Activated CD8-positive, alpha-beta memory T cell treated with anti-CD3 and anti-CD28 coated beads, Interleukin-2, amount 50 U/mL, for 4 hours (primary cell): Measurements from ENCODE around the gene PAWR.
"Not testable (repeated sequence)": the region's sequence is repeated elsewhere in the genome, so short reads cannot be mapped to it uniquely, and the experiment has no call there.

ENCODE experiments used
- DNase-seq: peaks from one replicate; pipeline ENCODE4 v3.0.0-alpha.2; 2020

The PAWR gene

GRCh38 chr12:79645235-79645630 is 45.5 kb downstream of the PAWR start:
- no peak for DNase-seq

DNA sequence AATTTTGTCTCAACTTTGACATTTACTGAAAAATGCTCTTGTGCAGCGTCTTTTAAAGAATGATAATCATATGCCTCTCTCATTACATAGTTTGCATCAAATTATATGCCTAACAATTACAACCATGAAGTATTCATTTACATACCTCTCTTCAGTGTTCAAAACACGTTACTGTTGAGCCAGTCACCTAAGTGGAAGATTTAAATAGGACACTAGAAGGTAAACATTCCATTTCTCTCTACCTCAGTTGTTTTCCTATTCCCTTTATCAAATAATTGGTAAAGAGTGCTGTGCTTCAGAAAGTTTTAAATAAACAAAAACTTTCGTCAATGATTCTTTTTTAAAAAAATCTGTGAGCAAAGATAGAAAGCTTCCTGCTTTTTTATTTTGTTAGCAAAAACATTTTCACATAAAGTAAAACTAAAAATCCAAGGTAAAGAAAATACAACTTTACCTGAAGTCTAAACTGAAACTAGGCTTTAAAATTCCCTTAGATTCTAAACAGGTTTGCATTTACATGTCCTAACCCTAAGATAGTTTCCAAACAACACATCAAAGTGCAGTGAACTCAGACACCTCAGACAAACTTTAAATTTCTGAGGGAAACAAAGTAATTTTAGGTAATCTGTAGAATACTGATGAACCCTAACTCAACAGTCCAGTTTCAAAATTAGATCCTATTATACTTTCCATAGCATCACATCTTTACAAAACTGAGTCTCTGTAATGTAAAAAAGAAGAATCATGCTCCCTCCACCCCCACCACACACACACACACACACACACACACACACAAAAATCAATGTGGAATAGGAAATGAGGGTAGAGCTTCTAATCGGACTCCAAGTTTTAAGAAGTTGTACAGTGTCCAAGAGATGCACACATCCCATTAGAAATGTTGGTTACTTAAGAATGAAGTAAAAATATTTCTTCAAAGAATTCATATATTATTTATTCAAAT is 46.2 kb downstream of the PAWR start:
- DNase-seq = no peak

DNA sequence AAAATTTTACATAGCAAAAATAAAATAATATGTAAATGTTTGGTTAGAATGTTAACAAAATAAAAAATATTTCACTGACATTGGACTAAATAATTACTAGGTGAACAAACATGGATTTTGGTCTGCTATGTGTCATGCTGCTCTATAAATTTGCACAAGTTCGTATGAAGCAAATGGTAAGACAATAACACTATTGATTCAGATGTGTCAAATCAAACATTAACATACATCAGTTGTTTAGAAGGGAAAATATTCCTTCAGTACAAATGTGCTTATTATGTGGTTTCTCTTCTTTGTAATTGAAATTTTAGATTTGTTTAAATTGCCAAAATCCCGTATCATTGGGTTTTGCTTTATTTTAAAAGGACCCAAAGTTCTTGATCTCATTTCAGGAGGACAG is 46.9 kb downstream of the PAWR start:
- DNase-seq = no peak

DNA sequence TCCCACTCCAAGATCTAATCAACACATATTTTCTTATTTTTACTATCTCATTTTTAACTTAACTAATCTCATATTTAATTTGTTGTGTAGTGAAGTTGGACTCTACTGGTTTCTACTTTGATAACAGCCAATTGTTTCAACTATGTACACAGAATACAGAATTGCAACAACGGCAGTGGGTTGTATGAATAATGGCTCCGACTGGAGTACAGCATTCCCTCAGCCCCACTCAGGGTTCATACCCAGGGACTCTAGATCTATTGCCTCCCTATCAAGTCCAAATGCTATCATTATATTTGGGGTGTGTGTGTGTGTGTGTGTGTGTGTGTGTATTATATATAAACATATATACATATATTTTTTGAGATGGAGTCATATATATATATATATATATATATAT is 52.3 kb downstream of the PAWR start:
- DNase-seq = no peak

- no peak for DNase-seq
Measured at GRCh38 chr12:79637093-79637492, 53.7 kb downstream of the PAWR start.

GRCh38 chr12:79635676-79636075 is 55.1 kb downstream of the PAWR start:
- DNase-seq = no peak

DNA sequence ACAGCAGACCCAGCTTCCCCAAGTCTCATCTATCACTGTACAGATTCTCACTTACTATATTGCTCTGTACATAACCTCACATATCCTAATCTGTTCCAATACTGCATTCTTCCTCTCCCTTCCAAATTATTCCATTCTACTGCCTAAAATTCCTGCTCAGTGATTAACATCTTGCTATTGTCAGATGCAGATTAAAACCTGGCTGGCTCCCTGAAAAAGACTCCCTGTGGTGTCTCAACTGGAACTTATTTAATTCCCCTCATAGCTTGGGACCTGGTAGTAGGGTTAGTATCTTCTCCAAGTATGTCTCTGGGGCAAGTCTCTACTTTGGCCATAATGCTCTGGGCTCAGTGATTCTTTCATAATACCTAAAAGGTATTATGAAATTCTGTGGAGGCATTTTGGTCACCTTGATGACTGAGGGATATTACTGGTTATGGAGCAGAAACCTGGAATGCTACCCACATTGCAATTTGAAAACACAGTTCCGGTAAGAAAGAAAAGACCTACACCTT is 55.8 kb downstream of the PAWR start:
- no peak for DNase-seq

DNA sequence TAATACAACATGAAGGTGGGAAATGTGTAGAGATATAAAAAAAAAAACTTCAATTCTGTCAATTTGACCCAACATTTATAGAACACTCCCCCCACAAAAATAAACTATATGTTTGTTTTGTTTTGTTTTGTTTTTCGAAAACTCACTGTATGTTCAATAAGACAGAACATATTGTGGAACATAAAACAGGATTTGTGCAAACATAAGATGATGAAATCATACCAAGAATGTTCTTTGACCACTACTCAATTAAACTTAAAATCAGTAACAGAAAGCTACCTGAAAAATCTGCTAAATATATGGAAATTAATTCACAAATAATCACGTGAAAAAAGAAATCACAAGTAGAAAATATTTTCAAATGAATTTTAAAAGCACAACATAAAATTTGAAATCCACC is 61.2 kb downstream of the PAWR start:
- DNase-seq = no peak

- not testable (repeated sequence) for DNase-seq
Measured at GRCh38 chr12:79626735-79627134, 64.0 kb downstream of the PAWR start.

- no peak for DNase-seq
Measured at GRCh38 chr12:79624378-79624777, 66.4 kb downstream of the PAWR start.

- DNase-seq = no peak
Measured at GRCh38 chr12:79619872-79620562, 70.7 kb downstream of the PAWR start.

- no peak for DNase-seq
Measured at GRCh38 chr12:79618848-79619404, 71.8 kb downstream of the PAWR start.

DNA sequence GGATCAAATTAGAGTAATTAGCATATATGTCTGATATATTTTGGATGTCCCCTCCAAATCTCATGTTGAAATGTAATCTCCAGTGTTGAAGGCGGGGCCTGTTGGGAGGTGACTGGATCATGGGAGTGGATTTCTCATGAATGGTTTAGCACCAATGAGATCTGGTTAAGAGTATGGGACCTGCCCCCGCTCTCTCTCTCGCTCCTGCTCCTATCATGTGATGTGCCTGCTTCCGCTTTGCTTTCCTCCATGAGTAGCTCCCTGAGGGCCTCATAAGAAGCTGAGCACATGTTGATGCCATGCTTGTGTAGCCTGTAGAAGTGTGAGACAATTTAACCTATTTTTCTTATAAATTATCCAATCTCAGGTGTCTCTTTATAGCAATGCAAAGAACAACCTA is 73.1 kb downstream of the PAWR start:
- no peak for DNase-seq

GRCh38 chr12:79615596-79616560 is 74.9 kb downstream of the PAWR start:
- DNase-seq = no peak

DNA sequence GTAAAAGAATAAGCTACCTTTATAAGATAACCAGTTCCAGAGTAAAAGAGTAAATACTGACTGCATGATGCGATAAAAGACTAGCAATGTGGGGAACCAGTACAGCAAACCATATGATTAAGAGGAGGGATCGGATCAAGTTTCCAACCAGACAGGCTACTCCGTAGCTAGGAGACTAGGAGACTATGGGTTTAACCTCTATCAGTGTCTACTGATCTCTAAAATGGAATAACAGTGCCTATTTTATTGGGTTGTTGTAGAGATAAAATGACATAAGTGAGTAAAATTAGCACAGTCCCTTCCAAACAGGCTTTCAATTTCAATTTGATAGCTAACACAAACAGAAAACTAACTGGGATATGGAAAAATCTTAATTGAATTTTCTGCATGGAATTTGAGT is 76.0 kb downstream of the PAWR start:
- DNase-seq = no peak

GRCh38 chr12:79601908-79602307 is 88.9 kb downstream of the PAWR start:
- no peak for DNase-seq

DNA sequence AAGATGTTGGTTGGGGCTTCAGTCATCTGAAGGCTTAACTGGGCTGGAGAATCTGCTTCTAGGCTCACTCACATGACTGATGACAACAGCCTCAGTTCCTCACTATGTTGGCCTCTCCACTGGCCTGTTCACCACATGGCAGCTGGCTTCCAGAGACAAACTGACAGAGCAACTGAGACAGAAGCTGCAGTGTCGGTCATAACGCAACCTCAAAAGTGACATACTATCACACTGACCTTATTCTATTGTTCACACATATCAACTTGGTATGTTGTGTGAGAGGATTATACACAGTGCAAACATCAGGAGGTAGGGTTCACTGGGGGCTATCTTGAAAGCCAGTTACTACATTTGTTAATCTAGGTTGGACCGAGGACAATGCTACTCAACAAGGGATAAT is 92.9 kb downstream of the PAWR start:
- no peak for DNase-seq

DNA sequence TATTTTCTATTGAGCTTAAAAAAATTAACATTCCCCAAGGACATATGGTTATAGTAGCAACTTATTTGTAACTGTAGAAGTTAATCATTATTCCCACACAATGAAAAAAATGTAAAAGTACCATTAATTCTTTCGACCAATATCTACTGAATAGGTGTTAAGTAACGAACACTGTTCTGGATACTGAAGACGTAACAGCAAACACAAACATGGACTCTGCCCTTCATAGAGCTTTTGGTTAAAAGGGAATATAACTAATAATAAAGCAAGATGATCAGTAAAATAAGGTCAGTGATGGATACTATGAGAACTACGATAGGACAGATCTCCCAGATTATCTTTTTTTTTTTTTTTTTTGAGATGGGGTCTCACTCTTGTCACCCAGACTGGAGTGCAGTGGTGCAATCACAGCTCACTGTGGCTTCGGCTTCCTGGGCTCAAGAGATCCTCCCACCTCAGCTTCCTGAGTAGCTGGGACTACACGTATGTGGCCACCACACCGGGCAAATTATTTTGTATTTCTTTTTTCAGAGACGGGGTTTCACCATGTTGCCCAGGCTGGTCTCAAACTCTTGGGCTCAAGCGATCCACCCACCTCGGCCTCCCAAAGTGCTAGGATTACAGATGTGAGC is 93.9 kb downstream of the PAWR start:
- DNase-seq = no peak

GRCh38 chr12:79595273-79595672 is 95.5 kb downstream of the PAWR start:
- no peak for DNase-seq

DNA sequence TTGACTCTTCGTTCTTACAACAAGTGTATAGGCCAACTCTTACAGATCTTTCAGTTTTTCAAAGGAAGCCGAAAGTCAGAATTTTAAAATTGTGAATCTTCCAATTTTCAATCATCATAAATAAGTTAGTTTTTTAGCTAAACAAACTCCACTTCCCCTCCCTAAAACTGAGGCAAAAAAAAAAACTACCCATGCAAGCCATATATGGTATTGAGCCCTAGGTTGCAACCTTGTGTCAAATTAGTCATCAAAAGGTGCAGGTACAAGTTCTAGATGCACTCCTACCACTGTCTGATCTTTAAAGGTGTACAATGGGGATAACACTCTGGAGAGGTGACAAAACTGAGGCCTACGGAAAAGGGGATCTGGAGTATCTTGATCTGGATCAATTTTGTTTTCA is 97.9 kb downstream of the PAWR start:
- no peak for DNase-seq

DNA sequence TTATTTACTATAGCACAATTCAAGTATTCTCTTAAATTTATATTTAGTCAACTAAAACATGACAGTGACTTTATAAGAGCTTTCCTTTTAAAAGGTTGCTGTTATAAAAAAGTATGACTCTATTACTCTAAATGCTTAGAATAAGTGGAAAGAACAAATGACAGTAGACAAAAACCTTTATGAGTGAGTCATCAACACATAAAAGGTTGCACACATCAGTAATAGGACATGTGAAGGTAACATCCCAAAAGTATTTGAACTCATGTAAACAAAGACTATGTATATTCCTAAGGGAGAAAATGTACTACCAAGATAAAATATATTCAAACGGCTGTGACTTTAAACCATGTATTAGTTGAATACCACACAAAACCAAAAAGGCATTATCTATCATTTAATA is 98.8 kb downstream of the PAWR start:
- no peak for DNase-seq

DNA sequence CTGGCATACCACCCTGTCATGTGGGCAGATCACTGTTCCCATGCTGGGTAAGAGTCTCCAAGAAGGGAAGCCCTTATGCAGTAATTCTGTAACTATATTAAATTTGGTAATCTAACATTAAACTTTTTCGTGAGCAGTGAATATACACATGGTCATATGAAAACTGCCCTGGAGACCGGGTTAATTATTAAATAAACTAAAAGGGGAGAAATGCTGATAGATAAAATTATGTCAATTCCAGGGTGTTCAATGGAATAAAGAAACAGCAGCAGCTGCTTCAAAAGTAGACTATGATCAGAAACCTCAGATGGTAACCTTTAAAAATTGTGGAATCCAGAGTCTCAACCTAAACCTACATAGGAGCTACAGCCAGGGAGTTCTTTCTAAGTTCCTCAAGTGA is 100.0 kb downstream of the PAWR start:
- DNase-seq = no peak
